Measurements from ENCODE around the gene LY6G6D. TPM values are rescaled to one million over a fixed set of nuclear protein-coding genes. Genes with fewer than 3 reads are reported as not detected.

LY6G6D gene
- total and polyA plus RNA-seq, 2 donors (not counting 1 experiment from before 2014, with no cell fraction given) = not detected

- H3K79me2 ChIP-seq (ENCODE audit: control insufficient read depth, insufficient read depth, low read length) = peaks cover 18% of the 10 kb centered on the region
- no peak overlapping the region for H3K27ac ChIP-seq (ENCODE audit: insufficient read depth, low read length)
- no peak overlapping the region for H3K4me2 ChIP-seq (ENCODE audit: extremely low read depth, insufficient read depth, low read length)
- TF ChIP-seq CTCF (conservative IDR thresholded peaks at IDR 0.05 in 1 of 2, IDR thresholded peaks at IDR 0.05 in 1 of 2; ENCODE audit: low read depth in 1 of 2, low read length in 2 of 2) (no peak), EZH2 (IDR thresholded peaks at IDR 0.05; ENCODE audit: low read length, missing control alignments) (no peak)
- H4K20me1 ChIP-seq (ENCODE audit: control insufficient read depth, extremely low read depth, insufficient read depth, low read length) = no peaks in the 10 kb centered on the region
- H3K4me1 ChIP-seq (ENCODE audit: control insufficient read depth, extremely low read depth, insufficient read depth, low read length) = peaks cover 8% of the 10 kb centered on the region
- no peaks in the 10 kb centered on the region for H3K9me3 ChIP-seq (ENCODE audit: control insufficient read depth, insufficient read depth, low read depth, low read length)
- no peak overlapping the region for H2AFZ ChIP-seq (ENCODE audit: low read length)
- H3K4me3 ChIP-seq (replicated peaks in 1 of 4; ENCODE audit: control extremely low read depth in 1 of 4, insufficient read depth in 1 of 4, low read depth in 3 of 4, low read length in 4 of 4) = no peak overlapping the region
- DNase-seq (ENCODE audit: low read depth in 2 of 2) = no peak
- no peak overlapping the region for H3K9ac ChIP-seq (ENCODE audit: insufficient read depth, low read length)
- no peaks in the 10 kb centered on the region for H3K36me3 ChIP-seq (ENCODE audit: control insufficient read depth, insufficient read depth, low read length)
- peaks cover 5% of the 10 kb centered on the region for H3K27me3 ChIP-seq (ENCODE audit: control insufficient read depth, insufficient read depth, low read length)
Observed at GRCh38 chr6:31705931-31706330, 9.2 kb upstream of the LY6G6D start.

GRCh38 chr6:31706599-31706998 lies 8.5 kb upstream of the LY6G6D start, which contains the start of gene LY6G6F:
Gene LY6G6F (plus strand): TSS chr6:31706866. CDS start chr6:31706907, 41 bp downstream.
- no peaks in the 10 kb centered on the region for H4K20me1 ChIP-seq (ENCODE audit: control insufficient read depth, extremely low read depth, insufficient read depth, low read length)
- H3K9ac ChIP-seq (ENCODE audit: insufficient read depth, low read length) = no peak within 1 kb of the TSS
- no peak within 1 kb of the TSS for H3K4me3 ChIP-seq (replicated peaks in 1 of 4; ENCODE audit: control extremely low read depth in 1 of 4, insufficient read depth in 1 of 4, low read depth in 3 of 4, low read length in 4 of 4)
- TF ChIP-seq EZH2 (IDR thresholded peaks at IDR 0.05; ENCODE audit: low read length, missing control alignments) (no peak), CTCF (conservative IDR thresholded peaks at IDR 0.05 in 1 of 2, IDR thresholded peaks at IDR 0.05 in 1 of 2; ENCODE audit: low read depth in 1 of 2, low read length in 2 of 2) (no peak)
- peaks cover 11% of the 10 kb centered on the region for H3K79me2 ChIP-seq (ENCODE audit: control insufficient read depth, insufficient read depth, low read length)
- H3K4me1 ChIP-seq (ENCODE audit: control insufficient read depth, extremely low read depth, insufficient read depth, low read length) = peaks cover 5% of the 10 kb centered on the region
- H3K27me3 ChIP-seq (ENCODE audit: control insufficient read depth, insufficient read depth, low read length) = peaks cover 8% of the 10 kb centered on the region
- no peak within 1 kb of the TSS for H3K4me2 ChIP-seq (ENCODE audit: extremely low read depth, insufficient read depth, low read length)
- no peak within 1 kb of the TSS for H2AFZ ChIP-seq (ENCODE audit: low read length)
- no peaks in the 10 kb centered on the region for H3K9me3 ChIP-seq (ENCODE audit: control insufficient read depth, insufficient read depth, low read depth, low read length)
- DNase-seq (ENCODE audit: low read depth in 2 of 2) = no peak
- H3K27ac ChIP-seq (ENCODE audit: insufficient read depth, low read length) = no peak within 1 kb of the TSS
- H3K36me3 ChIP-seq (ENCODE audit: control insufficient read depth, insufficient read depth, low read length) = no peaks in the 10 kb centered on the region

- Histone ChIP-seq H2AFZ (ENCODE audit: low read length) (no peak overlapping the region), H3K36me3 (ENCODE audit: control insufficient read depth, insufficient read depth, low read length) (no peaks in the 10 kb centered on the region), H3K27me3 (ENCODE audit: control insufficient read depth, insufficient read depth, low read length) (peaks cover 13% of the 10 kb centered on the region), H3K9me3 (ENCODE audit: control insufficient read depth, insufficient read depth, low read depth, low read length) (no peaks in the 10 kb centered on the region), H3K4me2 (ENCODE audit: extremely low read depth, insufficient read depth, low read length) (no peak overlapping the region), H3K79me2 (ENCODE audit: control insufficient read depth, insufficient read depth, low read length) (peaks cover 2% of the 10 kb centered on the region), H3K9ac (ENCODE audit: insufficient read depth, low read length) (no peak overlapping the region), H3K27ac (ENCODE audit: insufficient read depth, low read length) (no peak overlapping the region), H3K4me1 (ENCODE audit: control insufficient read depth, extremely low read depth, insufficient read depth, low read length) (no peaks in the 10 kb centered on the region), H4K20me1 (ENCODE audit: control insufficient read depth, extremely low read depth, insufficient read depth, low read length) (no peaks in the 10 kb centered on the region), H3K4me3 (replicated peaks in 1 of 4; ENCODE audit: control extremely low read depth in 1 of 4, insufficient read depth in 1 of 4, low read depth in 3 of 4, low read length in 4 of 4) (no peak overlapping the region)
- no peak for TF ChIP-seq EZH2 (IDR thresholded peaks at IDR 0.05; ENCODE audit: low read length, missing control alignments)
- TF ChIP-seq CTCF (conservative IDR thresholded peaks at IDR 0.05 in 1 of 2, IDR thresholded peaks at IDR 0.05 in 1 of 2; ENCODE audit: low read depth in 1 of 2, low read length in 2 of 2) = no peak
- no peak for DNase-seq (ENCODE audit: low read depth in 2 of 2)
Observed at GRCh38 chr6:31707701-31708100, 7.4 kb upstream of the LY6G6D start.

All from fibroblast of lung (primary cell).